DLD1 (cell line): ENCODE measurements around the gene FSTL4.
"Not testable (repeated sequence)": the region's sequence is repeated elsewhere in the genome, so short reads cannot be mapped to it uniquely, and the experiment has no call there.

Source experiments
- in situ Hi-C: cut with HindIII; loops from 2 replicates; pipeline ENCODE4 v1.10.0; 2017; ENCODE audit warnings: low sequenced_read_pairs

The FSTL4 gene

DNA sequence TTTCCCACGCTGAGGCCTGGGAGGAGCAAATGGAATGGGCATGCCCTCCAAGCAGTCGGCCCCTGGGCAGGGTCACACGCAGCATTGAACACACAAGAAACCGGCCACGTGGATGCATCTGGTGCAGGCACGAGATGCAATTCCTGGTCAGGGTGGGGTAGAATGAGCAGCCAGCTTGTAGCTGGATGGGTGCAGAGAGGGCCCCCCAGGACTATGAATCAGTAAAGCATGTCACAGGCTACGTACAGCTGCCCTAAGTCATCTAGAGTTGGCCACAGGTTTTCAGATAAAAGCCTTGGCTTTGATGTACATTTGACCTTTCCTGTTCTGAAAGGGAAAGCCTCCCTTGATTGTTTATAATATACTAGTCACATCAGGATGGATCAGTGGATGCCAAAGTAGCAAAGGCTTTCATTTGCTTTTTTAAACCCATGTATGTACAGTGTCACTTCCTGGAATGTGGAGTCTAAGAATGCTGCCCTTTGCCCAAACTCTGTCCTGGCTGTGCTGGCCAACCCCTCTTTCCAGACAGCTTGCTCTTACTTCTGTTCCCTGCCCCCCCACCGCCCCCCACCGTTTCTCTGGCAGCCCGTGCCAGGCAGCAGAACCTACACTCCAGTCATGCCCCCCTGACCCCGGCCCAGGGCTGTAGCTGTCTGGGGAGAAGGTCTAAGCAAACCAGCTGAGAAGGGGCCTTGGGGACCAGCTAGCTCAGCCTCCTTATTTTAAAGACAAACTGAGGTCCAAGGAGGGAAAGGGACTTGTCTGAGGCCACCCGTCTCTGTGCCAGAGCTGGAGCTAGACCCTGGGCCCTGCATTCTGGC, 391.3 kb downstream of the FSTL4 start:
- in situ Hi-C loops: no loop called here

DNA sequence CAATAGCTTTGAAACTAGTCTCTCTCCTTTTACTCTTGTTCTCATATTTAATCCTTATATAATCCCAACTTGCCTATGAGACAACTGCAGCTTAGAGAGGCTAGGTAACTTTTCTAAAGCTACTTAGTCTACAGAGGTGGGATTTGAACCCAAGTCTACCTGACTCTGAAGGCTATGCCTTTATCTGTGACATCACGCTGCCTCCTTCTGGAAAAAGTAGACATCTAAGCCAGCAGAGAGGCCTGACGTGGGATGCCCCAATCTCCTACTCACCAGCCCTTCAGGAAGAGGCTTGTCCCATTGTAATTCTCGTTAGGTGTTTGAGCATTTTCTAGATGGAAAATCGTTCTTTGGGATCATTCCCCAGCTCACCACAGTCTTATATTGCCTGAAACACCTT, 393.0 kb downstream of the FSTL4 start:
- in situ Hi-C loops: no loop called here

DNA sequence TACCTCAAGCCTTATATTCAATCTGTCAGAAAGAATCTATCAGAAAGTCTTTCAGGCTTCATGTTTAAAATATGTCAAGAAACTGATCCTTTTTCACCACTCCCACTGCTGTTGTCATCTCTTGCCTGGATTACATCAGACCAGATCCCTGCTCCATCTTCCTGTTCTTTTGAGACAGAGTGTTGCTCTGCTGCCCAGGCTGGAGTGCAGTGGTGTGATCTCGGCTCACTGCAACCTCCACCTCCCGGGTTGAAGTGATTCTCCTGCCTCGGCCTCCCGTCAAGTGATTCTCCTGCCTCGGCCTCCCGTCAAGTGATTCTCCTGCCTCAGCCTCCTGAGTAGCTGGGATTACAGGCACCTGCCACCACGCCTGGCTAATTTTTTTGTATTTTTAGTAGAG, 396.2 kb downstream of the FSTL4 start:
- in situ Hi-C loops: not testable (repeated sequence)

- in situ Hi-C loops: no loop called here
Measured at GRCh38 chr5:133214153-133214820, 398.1 kb downstream of the FSTL4 start.

- in situ Hi-C loops: no loop called here
Measured at GRCh38 chr5:133205649-133206048, 406.7 kb downstream of the FSTL4 start.

- in situ Hi-C loops: no loop called here
Measured at GRCh38 chr5:133205204-133205603, 407.1 kb downstream of the FSTL4 start.

GRCh38 chr5:133203317-133204305, 408.7 kb downstream of the FSTL4 start:
- in situ Hi-C loops: no loop called here

- in situ Hi-C loops: no loop called here
Measured at GRCh38 chr5:133202066-133202665, 410.2 kb downstream of the FSTL4 start.

DNA sequence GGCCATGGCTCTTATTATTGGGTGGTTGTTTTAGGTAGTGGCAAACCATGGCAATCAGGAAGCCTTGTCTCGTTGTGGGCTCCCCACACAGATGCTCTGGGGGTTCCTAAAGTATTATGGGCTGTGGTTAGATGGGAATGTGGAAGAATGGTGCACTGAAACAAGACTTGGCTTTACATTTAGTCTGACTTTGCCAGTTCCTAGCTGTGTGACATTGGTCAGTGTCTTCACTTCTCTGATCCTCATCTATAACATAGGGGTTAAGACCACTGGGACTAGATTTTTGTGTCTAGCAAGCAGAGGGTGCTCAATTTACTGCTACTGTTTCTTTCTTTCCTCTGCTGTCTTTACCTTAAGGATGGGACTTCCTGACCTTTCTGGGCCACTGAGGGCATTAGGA, 411.0 kb downstream of the FSTL4 start:
- in situ Hi-C loops: no loop called here

GRCh38 chr5:133200256-133200655, 412.1 kb downstream of the FSTL4 start:
- in situ Hi-C loops: no loop called here

DNA sequence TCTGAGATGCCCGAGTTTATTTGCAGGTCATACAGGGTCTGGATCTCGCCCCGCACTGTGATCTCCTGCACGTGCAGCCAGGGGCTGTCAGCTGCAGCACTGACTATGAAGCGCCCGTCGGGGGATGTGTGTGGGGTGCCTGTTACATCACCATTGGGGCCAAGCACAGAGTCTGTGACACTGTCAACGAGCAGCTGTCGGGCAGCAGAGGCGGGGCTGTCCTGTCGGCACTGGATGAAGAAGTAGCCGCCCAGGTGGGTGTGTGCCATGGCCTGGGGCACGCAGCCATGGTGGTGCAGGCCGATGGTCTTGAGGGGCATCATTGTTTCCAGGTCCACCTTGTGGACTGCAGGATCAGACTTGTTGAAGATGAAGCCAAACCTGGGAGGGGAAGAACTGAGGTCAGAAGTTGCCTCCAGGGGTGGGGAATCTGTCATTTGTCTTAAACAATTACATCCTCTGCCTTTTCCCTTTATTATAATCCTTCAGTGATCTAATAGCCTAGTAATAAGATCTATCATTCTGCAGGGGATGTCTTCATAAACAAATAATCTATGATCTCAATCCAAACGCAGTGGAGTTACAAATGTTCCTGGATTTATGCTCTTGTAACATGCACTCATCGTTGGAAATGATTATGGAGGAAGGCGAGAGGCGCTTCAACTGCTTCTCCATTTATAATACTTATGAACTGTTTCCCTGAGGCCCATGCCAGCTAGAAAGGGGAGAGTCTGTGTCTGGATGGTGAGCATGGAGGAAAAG, 412.7 kb downstream of the FSTL4 start:
- in situ Hi-C loops: no loop called here

DNA sequence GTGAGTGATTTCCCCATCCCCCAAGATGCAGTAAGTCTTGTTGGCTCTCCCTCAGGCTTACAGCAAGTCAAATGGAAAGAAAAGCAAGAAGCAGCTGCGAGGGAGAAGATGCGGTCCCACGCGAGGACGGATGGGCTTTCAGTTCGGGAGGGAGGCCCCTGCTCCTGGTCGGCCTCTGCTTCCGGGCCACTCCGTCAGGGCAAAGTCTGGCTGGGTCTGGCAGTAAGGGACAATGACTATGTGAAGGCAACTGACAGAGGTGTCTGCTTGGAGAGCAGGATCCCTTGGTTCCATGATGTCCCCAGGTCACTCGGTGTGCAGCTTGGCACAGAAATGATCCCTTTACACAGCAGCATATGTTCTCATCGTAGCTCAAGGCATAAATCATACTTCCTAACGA, 413.8 kb downstream of the FSTL4 start:
- in situ Hi-C loops: no loop called here

GRCh38 chr5:133196441-133197085, 415.8 kb downstream of the FSTL4 start:
- in situ Hi-C loops: no loop called here

DNA sequence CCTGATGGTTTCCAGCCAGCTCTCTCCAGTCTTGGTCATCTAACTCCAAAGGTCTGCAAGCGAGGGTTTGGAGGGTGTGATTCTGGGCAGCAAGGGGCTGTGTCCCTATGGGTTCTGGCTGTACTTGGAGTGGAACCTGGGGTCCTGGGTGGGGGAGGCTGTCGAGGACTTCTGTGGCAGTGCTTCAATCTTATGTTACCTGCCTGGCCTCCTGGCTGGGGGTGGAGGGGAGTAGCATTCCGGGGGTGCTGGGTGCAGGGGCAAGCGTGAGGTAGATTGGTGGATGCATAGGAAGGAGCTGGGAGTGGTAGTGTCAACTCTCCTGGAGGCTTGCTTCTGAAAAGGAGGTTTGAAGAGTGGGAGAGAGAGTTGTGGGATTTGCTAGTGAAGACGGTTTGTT, 417.1 kb downstream of the FSTL4 start:
- in situ Hi-C loops: no loop called here

- in situ Hi-C loops: no loop called here
Measured at GRCh38 chr5:133193794-133194193, 418.5 kb downstream of the FSTL4 start.

GRCh38 chr5:133192716-133193115, 419.6 kb downstream of the FSTL4 start:
- in situ Hi-C loops: no loop called here

DNA sequence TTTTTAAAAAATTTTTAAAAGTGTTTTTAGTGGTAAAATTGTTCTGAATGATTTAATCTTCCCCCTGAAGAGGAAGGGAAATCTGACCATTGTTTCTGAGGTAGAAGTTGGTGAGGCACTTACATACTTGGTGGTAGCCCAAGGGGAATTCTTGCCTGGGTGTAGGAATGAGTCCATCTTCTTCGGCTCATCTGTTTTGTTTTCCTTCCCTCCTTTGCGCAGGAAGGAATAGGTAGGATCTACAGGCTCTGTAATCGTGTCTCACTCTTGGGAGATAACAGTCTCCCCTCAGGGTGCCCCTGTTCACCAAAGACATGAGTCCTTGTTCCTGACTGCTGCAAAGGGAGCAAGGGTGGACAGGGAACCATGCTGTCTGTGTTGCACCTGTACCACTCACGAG, 422.5 kb downstream of the FSTL4 start:
- in situ Hi-C loops: no loop called here

DNA sequence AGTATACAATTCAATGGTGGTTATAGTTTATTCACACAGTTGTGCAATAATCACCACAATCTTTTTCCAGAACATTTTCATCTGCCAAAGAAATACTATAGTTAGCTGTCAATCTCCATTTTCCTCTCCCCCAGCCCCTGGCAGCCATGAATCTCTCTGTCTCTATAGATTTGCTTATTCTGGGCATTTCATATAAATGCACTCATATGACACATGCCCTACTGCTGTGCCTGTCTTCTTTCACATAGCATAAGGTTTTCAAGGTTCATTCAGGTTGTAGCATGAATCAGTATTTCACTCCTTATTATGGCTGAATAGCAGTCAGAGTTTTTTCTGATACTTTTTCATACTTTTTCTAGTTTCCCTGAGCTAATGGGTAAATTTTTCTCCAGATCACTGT, 432.9 kb downstream of the FSTL4 start:
- in situ Hi-C loops: no loop called here

DNA sequence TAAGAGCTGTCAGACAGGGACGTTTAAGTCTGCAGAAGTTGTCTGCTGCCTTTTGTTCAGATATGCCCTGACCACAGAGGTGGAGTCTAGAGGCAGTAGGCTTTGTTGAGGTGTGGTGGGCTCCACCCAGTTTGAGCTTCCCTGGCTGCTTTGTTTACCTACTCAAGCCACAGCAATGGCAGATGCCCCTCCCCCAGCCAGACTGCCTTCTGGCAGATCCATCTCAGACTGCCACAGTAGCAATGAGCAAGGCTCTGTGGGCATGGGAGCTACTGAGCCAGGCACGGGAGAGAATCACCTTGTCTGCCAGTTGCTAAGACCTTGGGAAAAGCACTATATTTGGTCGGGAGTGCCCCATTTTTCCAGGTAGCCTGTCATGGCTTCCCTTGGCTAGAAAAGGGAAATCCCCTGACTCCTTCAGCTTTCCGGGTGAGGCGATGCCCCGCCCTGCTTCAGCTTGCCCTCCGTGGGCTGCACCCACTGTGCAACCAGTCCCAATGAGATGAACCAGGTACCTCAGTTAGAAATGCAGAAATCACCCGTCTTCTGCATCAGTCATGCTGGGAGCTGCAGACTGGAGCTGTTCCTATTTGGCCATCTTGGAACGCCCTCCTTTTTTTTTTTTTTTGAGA, 441.5 kb downstream of the FSTL4 start:
- in situ Hi-C loops: not testable (repeated sequence)
